HEK293 (cell line): ENCODE measurements around the gene FRRS1L.

Source experiments
- CTCF ChIA-PET: fragments of 350-600 bp; formaldehyde crosslinking; extraction: SDS; loops from one replicate; lab custom pipeline; 2021; ENCODE audit warnings: antibody characterized with exemption; lab: Yijun Ruan, JAX
- POLR2A ChIA-PET: fragments of 300-600 bp; formaldehyde crosslinking; extraction: SDS; loops from one replicate; lab custom pipeline; 2020; ENCODE audit warnings: antibody characterized with exemption, inconsistent platforms; lab: Yijun Ruan, JAX
- H3K27ac ChIP-seq: fragments of 200-500 bp; sonication (Bioruptor generic); 2 replicates; pipeline ENCODE4 v1.5.1; 2014; ENCODE audit warnings: low read depth, low read length, control low read depth, inconsistent platforms; ENCODE audit errors: extremely low read depth
- H3K36me3 ChIP-seq, 2 experiments: fragments of 200-500 bp in 1 of 2; sonication (Bioruptor generic) in 1 of 2; 1 replicate in 1 of 2; 2 replicates in 1 of 2; pipeline ENCODE4 v1.5.1; 2014 to 2017; ENCODE audit warnings: inconsistent platforms in 2 of 2, low read length in 2 of 2; ENCODE audit not compliant: control insufficient read depth in 2 of 2, insufficient read depth in 1 of 2
- H3K4me1 ChIP-seq: fragments of 200-500 bp; sonication (Bioruptor generic); 2 replicates; pipeline ENCODE4 v1.5.1; 2014; ENCODE audit warnings: mild to moderate bottlenecking, low read length, inconsistent platforms; ENCODE audit not compliant: control insufficient read depth, insufficient read depth
- H3K4me3 ChIP-seq: 2 replicates; pipeline ENCODE4 v1.5.1; 2011; ENCODE audit warnings: low read depth, mild to moderate bottlenecking, control low read depth, low read length, moderate library complexity
- H3K9me3 ChIP-seq: fragments of 200-500 bp; sonication (Bioruptor generic); 2 replicates; pipeline ENCODE4 v1.5.1; 2014; ENCODE audit warnings: low read depth, low read length, inconsistent platforms; ENCODE audit not compliant: control insufficient read depth, insufficient read depth
- GLIS2 ChIP-seq: fragments of 450-650 bp; formaldehyde crosslinking; IDR thresholded peaks from 2 replicates; pipeline ENCODE4 v1.5.1; 2016; ENCODE audit warnings: missing biosample characterization, missing genetic modification characterization
- KLF1 ChIP-seq: fragments of 450-650 bp; formaldehyde crosslinking; IDR thresholded peaks from 2 replicates; pipeline ENCODE4 v1.5.1; 2016; ENCODE audit warnings: missing biosample characterization, missing genetic modification characterization
- KLF7 ChIP-seq: fragments of 450-650 bp; formaldehyde crosslinking; IDR thresholded peaks from 2 replicates; pipeline ENCODE4 v1.5.1; 2016; ENCODE audit warnings: missing biosample characterization, missing genetic modification characterization, borderline replicate concordance
- KLF8 ChIP-seq: fragments of 450-650 bp; formaldehyde crosslinking; IDR thresholded peaks from 2 replicates; pipeline ENCODE4 v1.5.1; 2016; ENCODE audit warnings: missing biosample characterization, missing genetic modification characterization
- KLF9 ChIP-seq: fragments of 450-650 bp; formaldehyde crosslinking; IDR thresholded peaks from 2 replicates; pipeline ENCODE4 v1.5.1; 2016; ENCODE audit warnings: missing biosample characterization, missing genetic modification characterization, low read depth
- PRDM10 ChIP-seq: fragments of 450-650 bp; formaldehyde crosslinking; IDR thresholded peaks from 2 replicates; pipeline ENCODE4 v1.5.1; 2016; ENCODE audit warnings: missing biosample characterization, missing genetic modification characterization
- SCRT2 ChIP-seq: fragments of 450-650 bp; formaldehyde crosslinking; IDR thresholded peaks from 2 replicates; pipeline ENCODE4 v1.5.1; 2016; ENCODE audit warnings: missing biosample characterization, missing genetic modification characterization
- YY2 ChIP-seq: fragments of 450-650 bp; formaldehyde crosslinking; IDR thresholded peaks from 2 replicates; pipeline ENCODE4 v1.5.1; 2016; ENCODE audit warnings: missing biosample characterization, missing genetic modification characterization
- ZBTB11 ChIP-seq: fragments of 450-650 bp; formaldehyde crosslinking; conservative IDR thresholded peaks from 2 replicates; pipeline ENCODE4 v1.5.1; 2016; ENCODE audit warnings: low read depth, missing biosample characterization, missing genetic modification characterization
- ZBTB8A ChIP-seq: fragments of 450-650 bp; formaldehyde crosslinking; IDR thresholded peaks from 2 replicates; pipeline ENCODE4 v1.5.1; 2016; ENCODE audit warnings: missing biosample characterization, missing genetic modification characterization
- ZEB2 ChIP-seq: fragments of 450-650 bp; formaldehyde crosslinking; IDR thresholded peaks from 2 replicates; pipeline ENCODE4 v1.5.1; 2016; ENCODE audit warnings: missing biosample characterization, missing genetic modification characterization
- ZFHX2 ChIP-seq: fragments of 450-650 bp; formaldehyde crosslinking; conservative IDR thresholded peaks from 2 replicates; pipeline ENCODE4 v1.5.1; 2016; ENCODE audit warnings: missing biosample characterization, missing genetic modification characterization
- ZNF23 ChIP-seq: fragments of 450-650 bp; formaldehyde crosslinking; IDR thresholded peaks from 2 replicates; pipeline ENCODE4 v1.5.1; 2016; ENCODE audit warnings: missing biosample characterization, missing genetic modification characterization, borderline replicate concordance
- ZNF239 ChIP-seq: fragments of 450-650 bp; formaldehyde crosslinking; IDR thresholded peaks from 2 replicates; pipeline ENCODE4 v1.5.1; 2016; ENCODE audit warnings: missing biosample characterization, missing genetic modification characterization
- ZNF335 ChIP-seq: fragments of 450-650 bp; formaldehyde crosslinking; conservative IDR thresholded peaks from 2 replicates; pipeline ENCODE4 v1.5.1; 2016; ENCODE audit warnings: missing biosample characterization, missing genetic modification characterization
- ZNF510 ChIP-seq: fragments of 450-650 bp; formaldehyde crosslinking; IDR thresholded peaks from 2 replicates; pipeline ENCODE4 v1.5.1; 2018; ENCODE audit warnings: mild to moderate bottlenecking, missing genetic modification characterization, missing biosample characterization; ENCODE audit not compliant: insufficient replicate concordance
- ZNF561 ChIP-seq: fragments of 450-650 bp; IDR thresholded peaks from 2 replicates; pipeline ENCODE4 v1.5.1; 2018; ENCODE audit warnings: missing biosample characterization, missing genetic modification characterization, borderline replicate concordance
- ZNF768 ChIP-seq: fragments of 450-650 bp; formaldehyde crosslinking; IDR thresholded peaks from 2 replicates; pipeline ENCODE4 v1.5.1; 2018; ENCODE audit warnings: missing biosample characterization, mild to moderate bottlenecking, missing genetic modification characterization
- ZSCAN30 ChIP-seq: fragments of 450-650 bp; IDR thresholded peaks from 2 replicates; pipeline ENCODE4 v1.5.1; 2018; ENCODE audit warnings: missing biosample characterization, mild to moderate bottlenecking, missing genetic modification characterization, moderate library complexity
- ZSCAN5A ChIP-seq: fragments of 450-650 bp; formaldehyde crosslinking; IDR thresholded peaks from 2 replicates; pipeline ENCODE4 v1.5.1; 2016; ENCODE audit warnings: missing biosample characterization, missing genetic modification characterization
- TF ChIP-seq, protein P1 (sequence below): fragments of 450-650 bp; formaldehyde crosslinking; IDR thresholded peaks from 2 replicates; pipeline ENCODE4 v1.5.1; 2016; ENCODE audit warnings: missing biosample characterization, missing genetic modification characterization

Gene FRRS1L

DNA sequence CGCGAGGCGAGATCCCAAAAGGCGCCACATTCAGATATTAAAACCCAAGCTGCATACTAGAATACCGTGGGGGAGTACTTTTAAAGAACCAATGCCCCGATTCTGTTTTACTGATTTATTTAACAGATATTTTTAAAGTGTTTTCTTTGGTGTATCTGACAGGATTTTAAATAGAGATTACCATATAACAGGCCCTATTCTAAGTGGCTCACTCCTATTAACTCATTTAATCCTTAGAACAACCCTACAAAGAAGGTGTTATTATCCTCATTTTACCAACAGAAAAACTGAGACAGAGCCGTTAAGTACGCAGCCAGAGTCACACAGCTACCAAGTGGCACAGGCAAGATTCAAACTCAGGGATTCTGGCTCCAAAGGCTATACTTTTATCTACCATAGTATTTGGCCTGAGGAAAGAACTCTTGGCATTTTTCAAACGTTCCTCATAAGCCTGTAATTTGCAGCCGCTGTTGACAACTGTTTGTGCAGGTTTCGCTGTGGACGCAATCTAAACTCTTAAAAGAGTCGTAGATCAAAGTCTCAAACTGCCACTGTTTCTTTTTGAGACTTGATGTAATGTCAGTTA, 46.8 kb downstream of the FRRS1L start (continued):
- TF ChIP-seq ZNF335, result peak; percentile 51

GRCh38 chr9:109119439-109120203, 47.4 kb downstream of the FRRS1L start, which contains the start of gene TMEM245:
TMEM245 (minus strand) TSS chr9:109119947; CDS start chr9:109119913, 34 bp downstream.
- Histone ChIP-seq H3K9me3 (no peaks in the 10 kb centered on the region), H3K4me3 (peak within 1 kb of the TSS; percentile 98), H3K36me3 (no peaks in the 10 kb centered on the region), H3K4me1 (no peaks in the 10 kb centered on the region), H3K27ac (peak within 1 kb of the TSS; percentile 92)
- ChIA-PET POLR2A (interaction anchor here (0.6 to 3.4 kb wide), 8 partner anchors 9 to 344 kb away, joined by 3 to 32 read pairs (median 6); no protein-coding TSS in a partner anchor), CTCF (interaction anchor here (0.6 to 1.3 kb wide), 3 partner anchors 11 to 64 kb away, joined by 3 to 5 read pairs (median 3); no protein-coding TSS in a partner anchor)
- peak; percentile 36; the same call in 1 of the 2 replicates for TF ChIP-seq SCRT2 (tag by site-specific recombination)
- TF ChIP-seq ZSCAN5A (tag by site-specific recombination), result no peak
- TF ChIP-seq ZNF239 (tag by site-specific recombination), result no peak
- TF ChIP-seq ZNF510 (tag by site-specific recombination), result no peak
- peak; percentile 71 for TF ChIP-seq ZBTB11 (tag by site-specific recombination)
- TF ChIP-seq KLF7, result peak; percentile 49; the same call in 1 of the 2 replicates
- 0 out of 2 replicates have a peak, but pooled peaks have one; percentile 17 for TF ChIP-seq ZEB2 (tag by site-specific recombination)
- peak; percentile 88 for TF ChIP-seq GLIS2 (tag by site-specific recombination)
- TF ChIP-seq ZFHX2 (tag by site-specific recombination), result peak; percentile 91
- TF ChIP-seq ZNF768 (tag by site-specific recombination), result 0 out of 2 replicates have a peak, but pooled peaks have one; percentile 30
- TF ChIP-seq YY2, result 0 out of 2 replicates have a peak, but pooled peaks have one; percentile 45
- peak; percentile 37; the same call in 1 of the 2 replicates for TF ChIP-seq ZBTB8A
- peak; percentile 27; the same call in 1 of the 2 replicates for TF ChIP-seq ZNF561 (tag by site-specific recombination)
- peak; percentile 14; the same call in 1 of the 2 replicates for TF ChIP-seq ZSCAN30 (tag by site-specific recombination)
- TF ChIP-seq KLF1 (tag by site-specific recombination), result peak; percentile 42; the same call in 1 of the 2 replicates
- no peak for TF ChIP-seq ZNF23 (tag by site-specific recombination)
- TF ChIP-seq PRDM10 (tag by site-specific recombination), result peak; percentile 76
- TF ChIP-seq, protein P1, sequence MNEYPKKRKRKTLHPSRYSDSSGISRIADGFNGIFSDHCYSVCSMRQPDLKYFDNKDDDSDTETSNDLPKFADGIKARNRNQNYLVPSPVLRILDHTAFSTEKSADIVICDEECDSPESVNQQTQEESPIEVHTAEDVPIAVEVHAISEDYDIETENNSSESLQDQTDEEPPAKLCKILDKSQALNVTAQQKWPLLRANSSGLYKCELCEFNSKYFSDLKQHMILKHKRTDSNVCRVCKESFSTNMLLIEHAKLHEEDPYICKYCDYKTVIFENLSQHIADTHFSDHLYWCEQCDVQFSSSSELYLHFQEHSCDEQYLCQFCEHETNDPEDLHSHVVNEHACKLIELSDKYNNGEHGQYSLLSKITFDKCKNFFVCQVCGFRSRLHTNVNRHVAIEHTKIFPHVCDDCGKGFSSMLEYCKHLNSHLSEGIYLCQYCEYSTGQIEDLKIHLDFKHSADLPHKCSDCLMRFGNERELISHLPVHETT (tag by site-specific recombination), result no peak
- peak; percentile 92 for TF ChIP-seq KLF8 (tag by site-specific recombination)
- 0 out of 2 replicates have a peak, but pooled peaks have one; percentile 6 for TF ChIP-seq KLF9 (tag by site-specific recombination)
